Panc1 (cell line): ENCODE measurements around the gene ZNF516. TPM values are rescaled to one million over a fixed set of nuclear protein-coding genes. Genes with fewer than 3 reads are reported as not detected.

Experiments used
- ATAC-seq: fragments of 200-7000 bp; cut with Tn5 transposase; 2 replicates; pipeline ENCODE4 v1.9.1; 2020; ENCODE audit warnings: mild to moderate bottlenecking, moderate library complexity
- BruUV-seq: library from RNA; stranded (reverse); fragments of 400-500 nt; replicated peaks from 2 replicates; lab custom pipeline; 2021; lab: Mats Ljungman, UMichigan
- CTCF ChIA-PET: fragments of 300-600 bp; sonication (Branson Sonifier 250); formaldehyde crosslinking; loops from one replicate; lab custom pipeline; 2022; ENCODE audit warnings: antibody characterized with exemption; lab: Charles Lee
- POLR2A ChIA-PET: fragments of 300-600 bp; sonication (Branson Sonifier 250); formaldehyde crosslinking; loops from one replicate; lab custom pipeline; 2022; ENCODE audit warnings: antibody characterized with exemption; lab: Charles Lee
- DNase-seq: peaks from one replicate; pipeline ENCODE4 v3.0.0-alpha.2; 2010; ENCODE audit warnings: low read depth, low spot score
- H3K27ac ChIP-seq: 2 replicates; pipeline ENCODE4 v1.5.1; 2011; ENCODE audit warnings: mild to moderate bottlenecking, low read length, inconsistent platforms
- H3K27me3 ChIP-seq: fragments of 200-500 bp; sonication (Bioruptor generic); 2 replicates; pipeline ENCODE4 v1.6.0; 2014; ENCODE audit warnings: low read length, inconsistent platforms; ENCODE audit not compliant: control insufficient read depth, insufficient read depth
- H3K36me3 ChIP-seq: fragments of 200-500 bp; sonication (Bioruptor generic); 2 replicates; pipeline ENCODE4 v1.5.1; 2014; ENCODE audit warnings: inconsistent platforms, mild to moderate bottlenecking, low read length, moderate library complexity; ENCODE audit not compliant: control insufficient read depth, insufficient read depth
- H3K4me1 ChIP-seq: 2 replicates; pipeline ENCODE4 v1.5.1; 2011; ENCODE audit warnings: inconsistent platforms, mild to moderate bottlenecking, low read length, moderate library complexity; ENCODE audit not compliant: control insufficient read depth, insufficient read depth
- H3K4me3 ChIP-seq, 2 experiments: 2 replicates each; pipeline ENCODE4 v1.5.1; 2011 to 2012; ENCODE audit warnings: low read depth in 2 of 2, low read length in 2 of 2, mild to moderate bottlenecking in 2 of 2, inconsistent platforms in 1 of 2, moderate library complexity in 1 of 2
- H3K9me3 ChIP-seq: fragments of 200-500 bp; sonication (Bioruptor generic); 2 replicates; pipeline ENCODE4 v1.5.1; 2014; ENCODE audit warnings: low read depth, mild to moderate bottlenecking, inconsistent platforms, low read length, moderate library complexity; ENCODE audit not compliant: control insufficient read depth, insufficient read depth
- CTCF ChIP-seq: fragments of 450-650 bp; IDR thresholded peaks from 2 replicates; pipeline ENCODE4 v1.5.1; 2017; ENCODE audit warnings: mild to moderate bottlenecking
- POLR2AphosphoS5 ChIP-seq: IDR thresholded peaks from 2 replicates; pipeline ENCODE4 v1.6.1; 2012; ENCODE audit warnings: mild to moderate bottlenecking, low read depth, low read length, moderate library complexity
- REST ChIP-seq, 2 experiments: IDR thresholded peaks; 2 replicates each; pipeline ENCODE4 v1.6.1; 2011 to 2012; ENCODE audit warnings: low read depth in 2 of 2, control low read depth in 1 of 2, low read length in 1 of 2, mild to moderate bottlenecking in 1 of 2, moderate library complexity in 1 of 2; ENCODE audit not compliant: insufficient read depth in 1 of 2
- SIN3A ChIP-seq: IDR thresholded peaks from 2 replicates; pipeline ENCODE4 v1.6.1; 2012; ENCODE audit warnings: low read depth, mild to moderate bottlenecking, low read length, moderate library complexity, borderline replicate concordance; ENCODE audit not compliant: insufficient read depth
- TCF7L2 ChIP-seq: IDR thresholded peaks from 2 replicates; pipeline ENCODE4 v1.6.1; 2011; ENCODE audit warnings: mild to moderate bottlenecking, low read depth, low read length, inconsistent platforms
- in situ Hi-C: cut with HindIII; loops from 2 replicates; pipeline ENCODE4 v1.10.0; 2016; ENCODE audit warnings: low sequenced_read_pairs, low pct_unique_long_range_greater_than_20kb
- intact Hi-C: fragments of 100-400 bp; cut with micrococcal nuclease; formaldehyde crosslinking; loops from one replicate; pipeline ENCODE4 v1.10.0; 2022; ENCODE audit not compliant: unreplicated experiment
- total RNA-seq: library from RNA; stranded (reverse); gene quantifications from one replicate; pipeline ENCODE4 v1.2.1, GENCODE V29; 2021; ENCODE audit not compliant: unreplicated experiment

The ZNF516 gene
- total RNA-seq, 1 experiment from 2014 or later: 28.6 TPM

GRCh38 chr18:76376225-76376624, 118.8 kb downstream of the ZNF516 start:
- ATAC-seq (no peak), DNase-seq (no peak)
- CTCF ChIA-PET: no interaction called here
- Histone ChIP-seq H3K27me3 (no peaks in the 10 kb centered on the region), H3K4me3 (no peak overlapping the region), H3K36me3 (no peaks in the 10 kb centered on the region), H3K4me1 (no peaks in the 10 kb centered on the region), H3K27ac (no peak overlapping the region), H3K9me3 (no peaks in the 10 kb centered on the region)
- in situ Hi-C loops: no loop called here
- no peak for TF ChIP-seq REST (IDR thresholded peaks at IDR 0.05; ENCODE audit: insufficient read depth in 1 of 2, low read depth in 2 of 2, low read length in 1 of 2)
- no peak for TF ChIP-seq POLR2AphosphoS5
- no peak for TF ChIP-seq CTCF
- no peak for TF ChIP-seq TCF7L2
- no peak for TF ChIP-seq SIN3A
- BruUV-seq: no TSS peak
- intact Hi-C loops: no loop called here
- POLR2A ChIA-PET: no interaction called here

GRCh38 chr18:76374330-76375281, 120.4 kb downstream of the ZNF516 start:
- Histone ChIP-seq H3K4me3 (no peak overlapping the region), H3K27ac (no peak overlapping the region), H3K27me3 (no peaks in the 10 kb centered on the region), H3K36me3 (no peaks in the 10 kb centered on the region), H3K9me3 (no peaks in the 10 kb centered on the region), H3K4me1 (no peaks in the 10 kb centered on the region)
- BruUV-seq: no TSS peak
- intact Hi-C loops (no loop called here), in situ Hi-C loops (no loop called here)
- DNase-seq (no peak), ATAC-seq (no peak)
- ChIA-PET CTCF (no interaction called here), POLR2A (no interaction called here)
- no peak for TF ChIP-seq POLR2AphosphoS5
- TF ChIP-seq REST (IDR thresholded peaks at IDR 0.05; ENCODE audit: insufficient read depth in 1 of 2, low read depth in 2 of 2, low read length in 1 of 2): no peak
- no peak for TF ChIP-seq TCF7L2
- no peak for TF ChIP-seq SIN3A
- TF ChIP-seq CTCF: no peak
